HG02678 (cell line): ENCODE results near the gene CARS1.

Experiments
- ATAC-seq: cut with Tn5 transposase; IDR thresholded peaks from one replicate; pipeline ENCODE4 v1.9.1; 2021; ENCODE audit warnings: mild to moderate bottlenecking, moderate library complexity; ENCODE audit not compliant: unreplicated experiment

CARS1 gene

GRCh38 chr11:2963112-2963754 is 94.0 kb downstream of the CARS1 start:
- no peak for ATAC-seq

- ATAC-seq: no peak
Observed at GRCh38 chr11:2961080-2961479, 96.1 kb downstream of the CARS1 start.

- no peak for ATAC-seq
Observed at GRCh38 chr11:2960139-2960538, 97.1 kb downstream of the CARS1 start.

- ATAC-seq: no peak
Observed at GRCh38 chr11:2958251-2958650, 99.0 kb downstream of the CARS1 start.

- no peak for ATAC-seq
Observed at GRCh38 chr11:2955906-2956476, 101.2 kb downstream of the CARS1 start.

GRCh38 chr11:2954263-2954662 is 103.0 kb downstream of the CARS1 start:
- ATAC-seq: no peak

- ATAC-seq: no peak
Observed at GRCh38 chr11:2952290-2952689, 104.9 kb downstream of the CARS1 start.

- no peak for ATAC-seq
Observed at GRCh38 chr11:2951231-2952110, 105.8 kb downstream of the CARS1 start.
